Frontal cortex (tissue), 4 donors: ENCODE data around the gene THBD. TPM values are rescaled to one million over a fixed set of nuclear protein-coding genes. Genes with fewer than 3 reads are reported as not detected.

Experiments used
- DNase-seq, 2 donors: peaks; one replicate each; pipeline ENCODE4 v3.0.0; 2012; ENCODE audit warnings: low spot score in 2 of 2
- FAIRE-seq: peaks from 2 replicates; lab custom pipeline; 2012; peaks lifted over from hg19 to GRCh38; lab: Jason Lieb, UNC
- total RNA-seq: library from RNA; depleted of rRNA; stranded (reverse); fragments of >200 nt; gene quantifications from one replicate; pipeline ENCODE4 v1.2.3, GENCODE V29; 2014
- donor health status: control.
- donor health status: control.
- donor health status: control.

The THBD gene, protein sequence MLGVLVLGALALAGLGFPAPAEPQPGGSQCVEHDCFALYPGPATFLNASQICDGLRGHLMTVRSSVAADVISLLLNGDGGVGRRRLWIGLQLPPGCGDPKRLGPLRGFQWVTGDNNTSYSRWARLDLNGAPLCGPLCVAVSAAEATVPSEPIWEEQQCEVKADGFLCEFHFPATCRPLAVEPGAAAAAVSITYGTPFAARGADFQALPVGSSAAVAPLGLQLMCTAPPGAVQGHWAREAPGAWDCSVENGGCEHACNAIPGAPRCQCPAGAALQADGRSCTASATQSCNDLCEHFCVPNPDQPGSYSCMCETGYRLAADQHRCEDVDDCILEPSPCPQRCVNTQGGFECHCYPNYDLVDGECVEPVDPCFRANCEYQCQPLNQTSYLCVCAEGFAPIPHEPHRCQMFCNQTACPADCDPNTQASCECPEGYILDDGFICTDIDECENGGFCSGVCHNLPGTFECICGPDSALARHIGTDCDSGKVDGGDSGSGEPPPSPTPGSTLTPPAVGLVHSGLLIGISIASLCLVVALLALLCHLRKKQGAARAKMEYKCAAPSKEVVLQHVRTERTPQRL
- total RNA-seq, result 1.2 TPM

DNA sequence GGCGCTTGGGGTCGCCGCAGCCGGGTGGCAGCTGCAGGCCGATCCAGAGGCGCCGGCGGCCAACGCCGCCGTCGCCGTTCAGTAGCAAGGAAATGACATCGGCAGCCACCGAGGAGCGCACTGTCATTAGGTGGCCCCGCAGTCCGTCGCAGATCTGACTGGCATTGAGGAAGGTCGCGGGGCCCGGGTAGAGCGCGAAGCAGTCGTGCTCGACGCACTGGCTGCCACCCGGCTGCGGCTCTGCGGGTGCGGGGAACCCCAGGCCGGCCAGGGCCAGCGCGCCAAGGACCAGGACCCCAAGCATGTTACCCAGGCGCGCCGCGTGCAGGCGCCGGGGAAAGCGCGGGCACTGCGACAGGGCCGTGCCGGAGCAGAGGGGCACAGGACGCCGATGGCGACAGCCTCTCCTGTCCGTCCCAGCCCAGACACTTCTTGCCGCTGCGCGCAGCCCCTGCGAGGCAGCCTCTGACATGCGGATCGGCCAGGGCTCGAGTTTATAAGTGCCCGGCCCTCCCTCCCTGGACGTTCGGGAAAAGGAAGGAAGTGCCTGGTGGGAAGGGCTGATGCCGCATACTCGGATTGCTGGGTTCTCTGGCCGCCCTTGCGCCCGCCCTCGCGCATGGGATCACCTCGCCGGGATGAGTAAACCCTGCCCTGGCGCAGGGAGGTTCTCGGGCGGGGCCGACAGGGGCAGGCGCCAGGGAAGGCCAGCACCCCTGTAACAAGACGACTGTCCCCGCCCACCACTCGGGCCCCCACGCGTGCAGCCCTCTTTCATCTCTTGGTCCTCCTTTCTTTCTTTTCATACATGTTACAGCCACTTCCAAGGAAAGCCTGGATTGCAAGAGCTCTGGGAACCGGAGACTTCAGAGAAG is at the start of gene THBD:
THBD (minus strand) TSS at position 472 of the 875 bp plus-strand sequence; CDS start at position 304, 168 bp downstream.
- no peak for FAIRE-seq
- DNase-seq, result peak; percentile 41 to 58

DNA sequence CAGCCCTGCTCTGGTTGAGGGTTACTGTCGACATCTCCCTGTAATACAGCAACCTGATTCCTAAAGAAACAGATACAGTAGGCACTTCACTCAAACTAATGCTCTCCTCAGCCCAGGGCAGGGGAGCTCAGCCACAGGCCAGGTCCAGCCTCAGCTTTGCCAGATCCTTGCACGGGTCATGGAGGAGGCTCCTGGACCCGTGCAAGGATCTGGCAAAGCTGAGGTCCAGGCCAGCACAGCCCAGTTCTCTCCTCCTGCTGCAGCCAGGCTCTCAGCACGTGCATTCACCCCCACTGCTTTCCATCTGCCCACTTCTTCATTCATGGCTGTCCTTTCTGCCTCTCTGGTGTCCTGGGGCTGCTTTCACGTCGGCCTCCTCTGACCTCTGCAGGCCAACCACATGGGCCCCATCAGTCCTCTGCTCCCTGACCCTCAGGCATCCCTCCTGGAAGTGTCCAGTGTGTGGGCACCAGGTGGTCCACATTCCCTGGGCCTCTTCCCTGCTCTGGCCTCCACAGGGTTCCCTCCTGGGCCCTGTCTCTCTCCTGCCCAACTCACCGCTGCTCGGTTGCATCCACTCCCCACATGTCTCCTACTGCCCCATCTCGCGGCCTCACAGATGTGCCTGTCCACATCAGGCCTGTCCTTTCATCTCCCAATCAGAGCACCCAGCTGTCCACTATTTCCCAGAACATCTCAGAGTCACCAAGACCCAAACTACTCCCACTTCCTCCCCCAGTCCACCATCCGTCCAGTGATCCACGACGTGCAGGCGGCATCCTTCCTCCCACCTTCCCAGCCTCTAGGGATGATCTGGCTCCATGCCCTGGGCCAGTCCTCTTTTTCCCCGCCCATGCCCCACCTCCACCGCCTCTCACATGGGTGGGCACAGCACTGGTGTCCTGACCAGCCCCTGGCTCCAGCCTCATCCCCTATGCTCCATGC is 48.4 kb upstream of the THBD start:
- FAIRE-seq (no peak), DNase-seq (no peak)

DNA sequence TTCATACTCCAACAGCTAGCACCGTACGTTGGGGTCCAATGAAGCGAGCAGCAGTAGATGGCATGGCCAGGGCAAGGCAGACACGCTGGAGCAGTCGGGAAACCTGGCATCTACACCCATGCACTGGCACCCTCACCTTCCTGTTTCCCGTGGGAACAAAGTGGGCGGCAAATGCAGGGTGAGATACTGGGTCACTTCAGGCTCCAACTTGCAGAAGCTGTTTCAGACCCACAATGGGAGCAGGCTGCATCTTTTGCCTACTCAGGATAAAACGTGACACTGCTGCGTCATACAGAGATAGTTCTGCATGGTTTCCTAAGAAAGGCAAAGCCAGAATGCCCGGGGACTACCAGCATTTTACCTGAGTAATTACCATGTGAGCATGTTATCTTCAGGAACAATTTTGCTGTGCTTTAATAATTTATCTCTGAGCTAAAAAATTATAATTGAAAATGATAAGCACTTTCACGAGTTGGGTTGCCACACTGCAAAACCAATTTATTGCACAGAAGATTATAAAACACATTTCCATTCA is 47.6 kb upstream of the THBD start:
- FAIRE-seq (no peak), DNase-seq (no peak)

DNA sequence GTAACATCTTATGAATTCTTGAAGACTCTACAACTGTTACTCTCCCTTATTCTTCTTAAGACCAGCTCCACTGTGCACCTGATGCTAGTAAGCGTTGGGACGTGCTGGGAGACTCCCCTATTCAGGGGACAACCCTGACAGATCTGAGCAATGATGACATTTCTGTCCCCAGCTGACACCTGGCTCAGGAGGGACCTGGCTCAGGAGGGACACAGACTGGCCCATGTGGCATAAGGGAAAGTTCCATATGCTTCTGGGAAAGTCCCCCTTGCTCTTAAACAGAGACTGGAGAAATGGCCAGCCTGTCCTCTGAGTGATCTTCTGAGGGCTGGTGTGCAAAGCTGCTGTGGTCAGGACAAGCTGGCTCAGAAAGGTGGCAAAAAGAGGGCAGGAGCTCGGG is 46.6 kb upstream of the THBD start:
- FAIRE-seq (no peak), DNase-seq (no peak)

DNA sequence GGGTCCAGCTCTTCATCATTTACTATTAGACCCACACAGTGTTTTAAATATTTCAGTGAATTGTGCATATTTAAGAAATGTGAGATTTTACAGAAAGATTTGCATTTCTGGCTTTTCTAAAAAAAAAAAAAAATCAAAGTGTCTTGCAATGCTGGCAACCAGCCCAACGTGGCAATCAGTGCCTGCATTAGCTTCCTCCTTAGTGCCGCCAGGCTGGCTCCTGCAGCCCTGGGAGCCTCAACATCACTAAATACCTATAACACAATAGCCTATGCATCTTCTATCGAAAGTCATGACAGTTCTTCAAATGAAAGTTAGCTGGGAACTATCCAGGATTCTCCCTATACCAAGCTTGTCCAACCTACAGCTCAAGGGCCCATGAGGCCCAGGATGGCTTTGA is 46.0 kb upstream of the THBD start:
- DNase-seq (no peak), FAIRE-seq (no peak)

DNA sequence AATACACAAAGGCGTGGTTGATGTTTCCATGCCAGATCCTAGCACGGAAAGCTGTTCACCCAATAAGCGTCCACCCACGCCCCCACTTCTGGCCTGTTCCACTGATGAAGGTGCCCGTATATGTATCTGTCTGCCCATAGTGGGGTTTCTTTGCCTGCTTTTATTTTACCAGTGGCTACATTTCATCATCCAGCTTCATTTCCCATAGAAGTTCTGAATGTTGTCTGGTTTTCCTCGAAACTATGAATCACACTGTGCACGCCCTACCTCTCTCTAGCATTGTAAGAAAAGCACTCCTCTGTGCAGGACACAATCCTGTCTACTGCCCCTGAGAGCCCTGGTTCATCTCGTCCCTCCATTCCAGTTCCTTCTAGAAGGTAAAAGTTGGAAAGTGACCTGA is 45.5 kb upstream of the THBD start:
- FAIRE-seq (no peak), DNase-seq (no peak)

DNA sequence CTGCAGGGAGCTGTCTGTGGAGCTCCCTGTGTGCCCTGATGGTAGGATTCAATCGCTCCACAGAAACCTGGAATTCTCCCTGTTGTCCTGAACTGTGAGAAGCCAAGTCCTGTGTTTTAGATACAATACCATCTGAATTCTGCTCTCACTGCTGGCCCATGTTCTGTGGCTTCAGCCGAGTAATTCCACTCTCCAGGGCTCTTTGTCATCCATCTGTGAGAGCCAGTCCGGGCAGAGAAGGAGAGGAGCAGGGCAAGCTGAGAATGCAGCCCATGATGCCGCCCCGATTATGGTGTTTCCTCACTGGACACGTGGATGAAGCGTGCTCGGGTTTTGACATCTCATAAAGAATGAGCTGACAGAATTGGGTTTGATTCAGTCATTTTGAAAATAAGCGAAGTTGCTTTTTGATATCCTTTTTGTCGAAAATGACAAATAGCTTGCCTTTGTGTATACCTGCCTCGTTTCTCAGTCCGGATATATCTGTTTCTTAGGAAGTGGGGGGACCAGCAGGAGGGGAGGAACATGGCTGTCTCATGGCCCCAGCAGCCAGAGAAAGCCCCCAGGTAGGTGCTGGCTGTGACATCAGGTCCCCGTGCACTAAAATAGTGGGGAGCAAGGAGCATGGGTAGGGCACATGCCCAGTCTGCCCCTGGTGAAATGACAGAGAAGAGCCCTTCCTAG is 44.9 kb upstream of the THBD start:
- FAIRE-seq, result no peak

DNA sequence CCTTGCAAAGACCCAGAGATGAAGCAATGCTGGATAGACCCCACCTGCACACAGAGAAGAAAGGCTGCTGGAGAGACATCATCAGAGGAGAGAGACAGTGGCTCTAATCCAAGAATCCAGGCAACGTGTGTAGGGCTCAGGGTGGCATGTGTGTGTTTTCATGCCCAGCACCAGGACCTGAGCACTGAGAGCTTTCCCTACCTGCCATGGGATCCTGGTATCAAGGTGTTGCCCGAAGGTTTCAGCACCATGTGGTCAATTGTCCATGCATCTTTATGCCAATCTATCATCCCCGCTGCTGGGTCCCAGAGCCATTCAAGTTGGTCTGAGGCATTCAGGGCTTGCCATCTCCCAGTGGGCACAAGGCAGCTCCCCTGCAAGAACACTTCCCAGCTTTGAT is 44.1 kb upstream of the THBD start:
- DNase-seq (no peak), FAIRE-seq (no peak)

More for the DNA sequence above, 44.9 kb upstream of the THBD start:
- no peak for DNase-seq

DNA sequence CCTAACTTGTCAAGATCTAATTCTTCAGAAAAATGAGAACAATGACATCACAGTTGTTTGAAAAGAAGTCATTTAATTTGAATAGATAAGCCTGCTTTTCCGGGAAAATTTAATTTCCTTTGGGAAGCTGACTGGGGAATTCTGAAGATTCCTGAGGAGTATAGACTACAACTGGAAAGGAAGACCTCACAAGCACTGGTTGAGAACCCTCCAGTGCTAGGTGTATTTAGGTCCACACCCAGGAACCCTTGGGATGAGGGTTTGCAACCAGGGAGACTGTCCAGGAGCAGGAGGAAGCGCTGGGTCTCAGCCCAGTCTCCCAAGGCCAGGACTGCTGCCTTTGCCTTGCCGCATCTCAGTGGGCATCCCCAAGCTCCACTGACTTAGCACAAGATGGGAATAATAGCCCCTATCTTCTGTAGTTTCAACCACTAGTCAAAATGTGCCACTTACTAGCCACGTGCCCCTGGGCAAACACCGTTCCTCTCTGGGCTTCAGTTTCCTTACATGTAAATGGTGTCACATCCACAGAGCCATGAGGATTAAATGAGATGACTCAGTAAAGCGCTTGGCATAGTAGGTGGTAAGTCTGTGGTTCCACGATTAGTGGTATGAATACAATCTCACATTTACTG is 43.5 kb upstream of the THBD start:
- DNase-seq, result no peak
- no peak for FAIRE-seq

DNA sequence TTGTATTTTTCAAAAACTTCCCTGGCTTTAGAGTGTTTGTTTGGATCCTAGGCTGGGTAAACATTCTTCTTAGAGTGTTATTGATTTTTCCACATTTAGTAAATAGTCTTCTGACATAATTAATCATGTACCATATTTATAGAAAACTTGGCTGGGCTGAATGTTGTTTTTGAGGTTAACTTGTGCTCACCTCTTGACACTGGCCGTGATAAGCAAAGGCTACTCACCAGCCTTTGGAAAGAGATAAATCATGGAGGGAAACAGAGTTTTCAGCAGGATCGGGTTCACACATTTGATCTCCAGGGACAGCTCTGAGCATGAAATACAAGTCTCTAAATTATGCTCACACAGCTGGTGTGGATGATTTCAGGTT is 42.9 kb upstream of the THBD start:
- FAIRE-seq (no peak), DNase-seq (no peak)

DNA sequence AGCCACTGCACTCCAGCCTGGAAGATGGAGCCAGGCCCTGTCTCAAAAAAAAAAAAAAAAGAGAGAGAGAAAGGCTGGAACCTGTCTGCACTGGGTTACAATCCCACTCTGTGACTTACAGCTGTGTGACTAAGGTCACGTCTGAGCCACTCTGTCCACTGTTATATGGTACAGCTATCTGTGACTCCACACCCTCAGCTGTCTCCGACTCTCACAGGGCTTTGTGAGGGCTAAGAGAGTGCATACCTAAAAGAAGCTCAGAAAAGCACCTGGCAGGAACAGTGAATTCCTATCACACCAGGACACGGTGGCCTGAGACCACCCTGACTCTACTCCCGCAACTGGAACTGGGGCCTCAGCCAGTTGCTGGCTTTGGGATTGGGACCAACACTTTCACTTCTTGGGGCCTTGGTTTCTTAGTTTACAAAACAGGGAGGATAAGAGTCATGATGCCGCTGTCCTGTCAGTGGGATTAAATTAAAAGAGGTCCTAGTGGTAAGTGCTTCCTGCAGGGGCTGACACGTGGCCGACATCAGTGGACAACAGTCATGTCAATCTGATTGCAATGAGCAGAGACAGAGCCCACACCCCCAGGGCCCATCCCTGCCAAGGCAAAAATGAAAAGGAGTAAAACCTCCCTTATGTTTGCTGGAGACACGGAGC is 42.4 kb upstream of the THBD start:
- no peak for DNase-seq
- FAIRE-seq, result no peak

DNA sequence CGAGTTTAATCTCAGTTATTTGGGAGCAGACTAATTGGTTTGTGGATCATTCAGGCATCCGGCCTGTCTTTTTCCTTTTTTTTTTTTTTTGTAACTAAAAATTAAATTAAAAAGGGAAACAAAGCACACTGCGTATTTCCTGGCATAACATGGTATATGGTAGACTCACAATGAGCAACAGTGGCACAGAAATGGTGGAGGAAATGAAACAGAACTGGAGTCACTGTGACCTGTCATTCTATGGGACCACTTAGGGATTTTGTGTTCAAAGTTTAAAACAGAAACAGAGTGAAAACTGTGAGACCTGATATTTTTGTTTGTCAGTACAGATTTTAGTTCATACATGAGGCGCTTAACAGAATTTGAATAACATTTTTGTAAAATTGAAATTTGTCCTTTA is 41.4 kb upstream of the THBD start:
- FAIRE-seq (no peak), DNase-seq (no peak)

DNA sequence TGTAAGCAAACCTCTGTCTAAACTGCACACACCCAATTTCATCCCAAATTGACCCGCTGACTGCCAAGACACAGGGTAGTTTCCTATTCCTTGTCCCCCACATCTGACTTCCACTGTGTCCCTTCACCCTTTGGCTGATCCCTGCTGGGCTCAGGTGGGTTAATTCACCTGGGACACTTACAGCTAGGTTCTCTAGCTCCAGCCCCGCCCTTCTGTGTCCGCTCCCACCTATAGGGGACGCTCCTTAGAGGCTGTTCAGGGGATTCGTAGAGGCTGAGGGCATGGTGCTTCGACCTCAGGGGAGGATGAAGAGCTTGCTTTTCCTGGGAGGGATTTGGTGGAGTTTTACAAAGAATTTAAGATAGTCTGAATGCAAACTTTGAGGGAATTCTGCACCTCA is 40.7 kb upstream of the THBD start:
- FAIRE-seq, result no peak
- no peak for DNase-seq

DNA sequence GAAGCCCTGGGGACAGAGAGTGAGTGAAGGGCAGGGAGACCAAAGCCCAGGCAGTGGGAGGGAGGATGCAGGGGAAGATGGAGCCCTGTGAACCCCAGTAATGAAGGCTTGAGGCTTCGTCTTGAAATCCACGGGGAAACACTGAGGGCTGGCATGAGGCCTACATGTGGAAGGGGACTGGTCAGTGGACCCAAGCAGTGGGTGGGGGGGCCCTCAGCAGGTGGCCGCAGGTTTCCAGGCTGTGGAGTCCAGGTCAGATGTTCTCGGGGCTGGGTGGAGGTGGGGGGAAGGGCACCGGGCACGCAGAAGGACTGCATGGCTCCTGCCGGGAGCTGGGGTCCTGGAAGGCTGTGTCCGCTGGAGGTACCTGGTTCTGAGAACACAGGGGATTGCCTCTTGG is 39.4 kb upstream of the THBD start:
- no peak for DNase-seq
- FAIRE-seq, result no peak

DNA sequence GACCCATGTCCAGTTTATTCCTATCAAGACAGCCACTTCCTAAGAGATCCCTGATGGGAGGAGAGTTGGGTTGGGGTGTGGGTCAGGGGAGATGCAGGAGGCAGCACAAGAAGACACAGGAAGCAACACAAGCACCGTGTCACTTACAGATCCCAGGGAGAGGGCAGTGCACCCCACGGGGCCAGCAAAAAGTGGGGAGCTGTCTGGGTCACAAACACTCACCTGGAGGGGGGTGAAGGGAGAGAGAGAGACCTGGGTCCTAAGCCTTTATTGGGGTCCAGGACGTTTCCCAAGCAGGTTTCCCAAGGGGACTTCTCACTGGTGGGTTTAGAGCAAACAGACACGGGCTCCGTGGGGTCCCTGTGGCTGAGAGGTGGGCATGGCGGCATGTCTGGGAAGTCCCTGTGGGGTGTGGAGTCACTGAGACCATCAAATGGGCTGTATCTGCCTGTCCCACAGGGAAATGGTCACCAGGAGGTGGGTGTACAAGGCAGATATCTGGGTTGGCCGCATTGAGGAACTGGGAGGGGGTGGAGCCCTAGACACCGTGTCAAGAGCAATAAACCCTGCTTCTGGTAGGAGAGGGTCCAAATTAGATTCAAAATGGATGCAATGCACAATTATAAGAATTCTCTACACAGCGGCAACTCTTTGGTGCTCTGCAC is 38.2 kb upstream of the THBD start:
- FAIRE-seq, result no peak
- no peak for DNase-seq

DNA sequence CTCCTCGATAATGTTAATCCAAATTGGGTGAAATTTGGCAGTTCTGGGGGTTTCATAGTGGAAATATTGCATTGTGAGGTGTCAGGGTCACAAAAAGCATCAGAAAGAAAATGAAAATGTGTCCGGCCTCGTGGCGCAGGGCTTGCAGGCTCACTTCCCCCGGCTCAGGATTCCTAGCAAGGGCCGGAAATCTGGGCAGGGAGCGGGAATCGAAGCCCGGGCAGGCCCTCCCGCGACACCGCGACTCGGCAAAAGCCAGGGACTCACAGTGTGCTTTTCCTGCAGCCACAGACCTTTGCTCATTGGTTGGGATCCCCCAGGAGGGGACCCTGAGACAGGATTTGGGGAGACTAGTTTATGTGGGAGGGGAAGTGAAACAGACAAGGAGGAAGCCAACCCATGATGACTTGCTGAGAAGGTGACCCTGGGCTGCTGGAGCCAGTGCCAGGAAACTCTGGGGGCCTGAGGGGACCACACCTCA is 37.5 kb upstream of the THBD start:
- FAIRE-seq (no peak), DNase-seq (no peak)

DNA sequence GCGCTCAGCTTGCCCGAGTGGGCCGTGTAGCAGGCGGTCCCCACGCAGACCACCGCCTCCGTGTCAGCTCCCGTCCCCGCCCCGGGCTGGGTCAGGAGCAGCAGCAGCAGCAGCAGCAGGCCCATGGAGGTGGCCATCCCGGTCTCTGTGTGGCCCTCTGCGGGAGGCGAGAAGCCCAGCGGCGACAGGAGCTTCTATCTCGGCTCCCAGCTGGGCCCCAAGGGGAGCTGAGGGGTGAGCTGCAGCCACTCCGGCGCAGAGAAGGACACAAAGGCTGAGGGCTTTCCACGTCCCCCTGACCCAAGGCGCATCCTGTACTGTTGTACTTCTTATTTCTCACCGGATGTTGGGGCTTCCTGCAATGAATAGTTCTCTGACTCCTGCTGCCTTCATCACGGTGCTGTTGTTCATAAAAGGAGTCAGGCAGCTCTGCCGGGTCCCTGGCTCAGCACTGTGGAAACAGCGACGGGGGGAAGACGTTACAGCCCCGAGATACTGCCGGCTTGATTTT is 36.6 kb upstream of the THBD start, which contains the start of gene CD93:
CD93 (minus strand) TSS at position 269 of the 511 bp plus-strand sequence; CDS start at position 137, 132 bp downstream.
- no peak for FAIRE-seq

More for the DNA sequence above, 36.6 kb upstream of the THBD start, which contains the start of gene CD93:
- DNase-seq, result no peak
